ENCODE measurements around the gene ZNF680. TPM values are rescaled to one million over a fixed set of nuclear protein-coding genes. Genes with fewer than 3 reads are reported as not detected.
"Not testable (repeated sequence)": the region's sequence is repeated elsewhere in the genome, so short reads cannot be mapped to it uniquely, and the experiment has no call there.

Gene ZNF680
- polyA plus RNA-seq, 1 donor: 22.8 TPM

- DNase-seq: no peak
Measured at GRCh38 chr7:64557601-64558322, 5.1 kb downstream of the ZNF680 start.

GRCh38 chr7:64555046-64555445, 7.8 kb downstream of the ZNF680 start:
- DNase-seq: no peak

- not testable (repeated sequence) for DNase-seq
Measured at GRCh38 chr7:64554188-64554587, 8.7 kb downstream of the ZNF680 start.

- no peak for DNase-seq
Measured at GRCh38 chr7:64551375-64552142, 11.3 kb downstream of the ZNF680 start.

- no peak for DNase-seq
Measured at GRCh38 chr7:64544010-64544409, 18.9 kb downstream of the ZNF680 start.

GRCh38 chr7:64541438-64542359, 21.2 kb downstream of the ZNF680 start:
- no peak for DNase-seq

GRCh38 chr7:64533756-64534155, 29.1 kb downstream of the ZNF680 start:
- DNase-seq: no peak

GRCh38 chr7:64528770-64529169, 34.1 kb downstream of the ZNF680 start:
- no peak for DNase-seq

GRCh38 chr7:64521409-64521984, 41.4 kb downstream of the ZNF680 start:
- DNase-seq: no peak

- no peak for DNase-seq
Measured at GRCh38 chr7:64516451-64516850, 46.4 kb downstream of the ZNF680 start.

- DNase-seq: no peak
Measured at GRCh38 chr7:64515781-64516180, 47.1 kb downstream of the ZNF680 start.

GRCh38 chr7:64515330-64515729, 47.5 kb downstream of the ZNF680 start:
- DNase-seq: no peak

- no peak for DNase-seq
Measured at GRCh38 chr7:64509583-64509982, 53.3 kb downstream of the ZNF680 start.

GRCh38 chr7:64504581-64505120, 58.2 kb downstream of the ZNF680 start:
- DNase-seq: no peak

GRCh38 chr7:64498270-64498669, 64.6 kb downstream of the ZNF680 start:
- DNase-seq: no peak

GRCh38 chr7:64494912-64495461, 67.9 kb downstream of the ZNF680 start:
- peak; percentile 14 for DNase-seq

- no peak for DNase-seq
Measured at GRCh38 chr7:64485623-64486022, 77.2 kb downstream of the ZNF680 start.
